HCT116 (cell line): ENCODE data around the gene TMEM132D. TPM values are rescaled to one million over a fixed set of nuclear protein-coding genes. Genes with fewer than 3 reads are reported as not detected.

ENCODE experiments used
- ATAC-seq: fragments of 200-7000 bp; cut with Tn5 transposase; 2 replicates; pipeline ENCODE4 v1.9.1; 2020; ENCODE audit warnings: mild to moderate bottlenecking, moderate library complexity
- BruUV-seq: library from RNA; stranded (reverse); fragments of 400-500 nt; replicated peaks from 2 replicates; lab custom pipeline; 2021; lab: Mats Ljungman, UMichigan
- CTCF ChIA-PET: fragments of 300-600 bp; sonication (Branson Sonifier 250); formaldehyde crosslinking; loops from one replicate; lab custom pipeline; 2021; ENCODE audit warnings: antibody characterized with exemption; lab: Charles Lee
- POLR2A ChIA-PET: fragments of 300-600, 350-600 bp; sonication (Branson Sonifier 250); formaldehyde crosslinking; loops from one replicate; lab custom pipeline; 2021; ENCODE audit warnings: antibody characterized with exemption; lab: Charles Lee
- RAD21 ChIA-PET, 2 experiments: fragments of 300-600 bp; sonication (Branson Sonifier 250); formaldehyde crosslinking; loops; one replicate each; lab custom pipeline; 2023; ENCODE audit warnings: low total read pairs in 2 of 2; ENCODE audit not compliant: uncharacterized antibody in 2 of 2, unreplicated experiment in 2 of 2, low non-redundant PET in 1 of 2; lab: Charles Lee
- DNase-seq: peaks from one replicate; pipeline ENCODE4 v3.0.0-alpha.2; 2010; ENCODE audit warnings: low read depth, low spot score
- H2AFZ ChIP-seq: fragments of 200-600 bp; shearing (Covaris generic), sonication (generic); 2 replicates; pipeline ENCODE4 v1.6.1; 2017; ENCODE audit warnings: low read depth, mixed run types, mixed read lengths, antibody characterized with exemption, low read length; ENCODE audit not compliant: poor library complexity, severe bottlenecking
- H3K27ac ChIP-seq: 2 replicates; pipeline ENCODE4 v1.5.1; 2012; ENCODE audit warnings: low read depth, low read length
- H3K27me3 ChIP-seq: fragments of 200-600 bp; sonication (generic); 2 replicates; pipeline ENCODE4 v1.6.1; 2016; ENCODE audit warnings: mixed run types, low read length, mixed read lengths; ENCODE audit not compliant: insufficient read depth
- H3K36me3 ChIP-seq, 2 experiments: fragments of 200-500 bp in 1 of 2; fragments of 200-600 bp in 1 of 2; sonication (Bioruptor generic) in 1 of 2; sonication (generic) in 1 of 2; 2 replicates each; pipeline versions ENCODE4 v1.5.1 to v1.6.1; 2014 to 2016; ENCODE audit warnings: low read length in 2 of 2, inconsistent platforms in 1 of 2, mixed read lengths in 1 of 2, mixed run types in 1 of 2; ENCODE audit not compliant: insufficient read depth in 2 of 2, control insufficient read depth in 1 of 2
- H3K4me1 ChIP-seq, 2 experiments: fragments of 200-600 bp in 1 of 2; sonication (generic) in 1 of 2; 2 replicates each; pipeline versions ENCODE4 v1.5.1 to v1.6.1; 2012 to 2017; ENCODE audit warnings: low read length in 2 of 2, inconsistent platforms in 1 of 2, mild to moderate bottlenecking in 1 of 2, mixed read lengths in 1 of 2, mixed run types in 1 of 2, moderate library complexity in 1 of 2; ENCODE audit not compliant: insufficient read depth in 2 of 2, control insufficient read depth in 1 of 2
- H3K4me2 ChIP-seq: fragments of 200-600 bp; sonication (generic); 2 replicates; pipeline ENCODE4 v1.6.1; 2017; ENCODE audit warnings: mixed run types, low read length, mixed read lengths
- H3K4me3 ChIP-seq, 2 experiments: fragments of 200-600 bp in 1 of 2; sonication (generic) in 1 of 2; replicated peaks in 1 of 2; 2 replicates each; pipeline ENCODE4 v1.5.1; 2011 to 2016; ENCODE audit warnings: low read length in 2 of 2, control low read depth in 1 of 2, low read depth in 1 of 2, mild to moderate bottlenecking in 1 of 2, mixed read lengths in 1 of 2, mixed run types in 1 of 2
- H3K79me2 ChIP-seq: fragments of 200-600 bp; sonication (generic); 2 replicates; pipeline ENCODE4 v1.6.1; 2017; ENCODE audit warnings: mild to moderate bottlenecking, mixed run types, low read length, moderate library complexity, mixed read lengths; ENCODE audit not compliant: insufficient read depth
- H3K9ac ChIP-seq: fragments of 200-600 bp; sonication (generic); 2 replicates; pipeline ENCODE4 v1.6.1; 2016; ENCODE audit warnings: low read length, mixed read lengths
- H3K9me2 ChIP-seq: fragments of 200-600 bp; sonication (generic), shearing (Covaris generic); 2 replicates; pipeline ENCODE4 v1.6.1; 2017; ENCODE audit warnings: mixed run types, mild to moderate bottlenecking, moderate library complexity; ENCODE audit not compliant: insufficient read depth
- H3K9me3 ChIP-seq, 2 experiments: fragments of 200-500 bp in 1 of 2; fragments of 200-600 bp in 1 of 2; sonication (Bioruptor generic) in 1 of 2; sonication (generic) in 1 of 2; 2 replicates each; pipeline ENCODE4 v1.6.1; 2014 to 2017; ENCODE audit warnings: low read length in 2 of 2, mixed read lengths in 2 of 2, inconsistent platforms in 1 of 2, low read depth in 1 of 2, mild to moderate bottlenecking in 1 of 2, mixed run types in 1 of 2, moderate library complexity in 1 of 2; ENCODE audit not compliant: control insufficient read depth in 1 of 2, insufficient read depth in 1 of 2
- H4K20me1 ChIP-seq: fragments of 200-600 bp; sonication (generic), shearing (Covaris generic); 2 replicates; pipeline ENCODE4 v1.6.1; 2017; ENCODE audit warnings: mixed run types, mild to moderate bottlenecking, moderate library complexity; ENCODE audit not compliant: insufficient read depth
- ELF1 ChIP-seq: IDR thresholded peaks from 2 replicates; pipeline ENCODE4 v1.6.1; 2012; ENCODE audit warnings: low read depth, borderline replicate concordance
- EZH2 ChIP-seq: fragments of 200-600 bp; sonication (generic); IDR thresholded peaks from 2 replicates; pipeline ENCODE4 v1.6.1; 2017; ENCODE audit warnings: antibody characterized with exemption, mixed run types
- FOSL1 ChIP-seq: IDR thresholded peaks from 2 replicates; pipeline ENCODE4 v1.6.1; 2012; ENCODE audit warnings: low read depth
- SRF ChIP-seq: IDR thresholded peaks from 2 replicates; pipeline ENCODE4 v1.6.1; 2012; ENCODE audit warnings: low read depth
- TCF7L2 ChIP-seq: IDR thresholded peaks from 2 replicates; pipeline ENCODE4 v1.7.0; 2011; ENCODE audit warnings: borderline replicate concordance, inconsistent platforms; ENCODE audit not compliant: insufficient read depth, insufficient read length; ENCODE audit errors: extremely low read depth
- intact Hi-C: fragments of 100-400 bp; cut with micrococcal nuclease; formaldehyde crosslinking; loops from 2 replicates; pipeline ENCODE4 v1.10.0; 2022
- total RNA-seq: library from RNA; stranded (reverse); gene quantifications from one replicate; pipeline ENCODE4 v1.2.1, GENCODE V29; 2021; ENCODE audit not compliant: unreplicated experiment
- TF ChIP-seq, protein P1 (sequence below): IDR thresholded peaks from 2 replicates; pipeline ENCODE4 v1.6.1; 2012
- TF ChIP-seq, protein P2 (sequence below): IDR thresholded peaks from 2 replicates; pipeline ENCODE4 v1.6.1; 2012; ENCODE audit warnings: low read depth

TMEM132D gene
- total RNA-seq, 1 experiment from 2014 or later: not detected

DNA sequence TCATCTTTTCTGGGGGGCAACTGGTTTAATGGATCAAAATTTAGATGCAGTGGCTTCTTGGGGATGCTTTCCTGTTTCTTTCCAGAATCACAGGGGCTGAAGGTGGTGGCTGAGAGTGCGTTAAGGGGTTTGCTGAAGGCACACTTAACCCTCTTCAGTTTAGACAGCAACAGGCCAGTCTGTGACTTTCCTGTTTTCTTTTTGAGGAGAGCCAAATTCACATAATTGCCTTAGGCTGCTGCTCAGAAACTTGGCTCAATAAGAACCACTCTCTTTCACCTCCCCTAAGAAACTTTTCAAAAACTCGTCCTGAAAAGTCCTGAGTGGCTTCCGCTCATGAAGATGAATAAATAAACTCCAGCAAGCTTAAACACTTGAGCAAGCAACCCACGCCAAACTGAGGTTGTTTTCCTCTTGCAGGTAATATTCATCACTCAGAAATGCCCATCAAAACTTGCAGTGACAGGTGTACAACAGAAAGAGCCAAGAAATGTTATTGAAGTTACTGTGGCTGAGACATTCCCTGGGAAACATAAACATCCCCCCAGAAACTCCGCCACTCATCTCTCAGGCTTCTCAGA lies 510.4 kb downstream of the TMEM132D start:
- intact Hi-C loops: no loop called here
- TF ChIP-seq, protein P1, sequence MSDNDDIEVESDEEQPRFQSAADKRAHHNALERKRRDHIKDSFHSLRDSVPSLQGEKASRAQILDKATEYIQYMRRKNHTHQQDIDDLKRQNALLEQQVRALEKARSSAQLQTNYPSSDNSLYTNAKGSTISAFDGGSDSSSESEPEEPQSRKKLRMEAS: no peak
- TF ChIP-seq EZH2: no peak
- no peak overlapping the region for H3K27ac ChIP-seq
- ATAC-seq (no peak), DNase-seq (no peak)
- no TSS peak for BruUV-seq
- H4K20me1 ChIP-seq: no peaks in the 10 kb centered on the region
- POLR2A ChIA-PET: no interaction called here
- H3K4me3 ChIP-seq: no peak overlapping the region
- no peaks in the 10 kb centered on the region for H3K9me2 ChIP-seq
- CTCF ChIA-PET: no interaction called here
- H3K4me1 ChIP-seq: no peaks in the 10 kb centered on the region
- RAD21 ChIA-PET: no interaction called here
- H3K36me3 ChIP-seq: no peaks in the 10 kb centered on the region
- no peaks in the 10 kb centered on the region for H3K79me2 ChIP-seq
- H3K9me3 ChIP-seq: peaks cover 13 to 25% of the 10 kb centered on the region in 2 experiments; a peak in 2 of 4 replicates
- no peaks in the 10 kb centered on the region for H3K27me3 ChIP-seq
- no peak overlapping the region for H3K9ac ChIP-seq
- H3K4me2 ChIP-seq: no peak overlapping the region
- no peak overlapping the region for H2AFZ ChIP-seq

DNA sequence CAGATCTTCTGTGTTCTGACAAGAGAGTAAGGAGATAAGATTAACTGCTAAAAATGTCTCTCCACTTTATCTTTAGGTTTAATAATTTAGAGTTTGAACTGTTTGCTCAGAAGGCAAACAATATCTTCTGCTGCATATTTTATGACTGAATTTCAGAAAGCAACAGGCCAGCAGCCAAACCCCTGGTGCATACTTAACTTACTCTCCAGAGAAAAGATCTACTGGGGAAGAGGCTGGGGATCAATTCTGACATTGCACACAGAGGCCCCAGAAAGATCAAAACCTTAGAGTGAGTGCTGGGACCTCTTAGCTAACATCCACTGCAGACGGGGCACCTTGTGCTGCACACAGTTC lies 518.2 kb downstream of the TMEM132D start:
- CTCF ChIA-PET: no interaction called here
- no peaks in the 10 kb centered on the region for H3K36me3 ChIP-seq
- H2AFZ ChIP-seq: no peak overlapping the region
- intact Hi-C loops: no loop called here
- no peak overlapping the region for H3K4me2 ChIP-seq
- no peaks in the 10 kb centered on the region for H3K9me2 ChIP-seq
- POLR2A ChIA-PET: no interaction called here
- TF ChIP-seq ELF1 (no peak), SRF (no peak), TCF7L2 (no peak), FOSL1 (no peak)
- TF ChIP-seq, protein P2, sequence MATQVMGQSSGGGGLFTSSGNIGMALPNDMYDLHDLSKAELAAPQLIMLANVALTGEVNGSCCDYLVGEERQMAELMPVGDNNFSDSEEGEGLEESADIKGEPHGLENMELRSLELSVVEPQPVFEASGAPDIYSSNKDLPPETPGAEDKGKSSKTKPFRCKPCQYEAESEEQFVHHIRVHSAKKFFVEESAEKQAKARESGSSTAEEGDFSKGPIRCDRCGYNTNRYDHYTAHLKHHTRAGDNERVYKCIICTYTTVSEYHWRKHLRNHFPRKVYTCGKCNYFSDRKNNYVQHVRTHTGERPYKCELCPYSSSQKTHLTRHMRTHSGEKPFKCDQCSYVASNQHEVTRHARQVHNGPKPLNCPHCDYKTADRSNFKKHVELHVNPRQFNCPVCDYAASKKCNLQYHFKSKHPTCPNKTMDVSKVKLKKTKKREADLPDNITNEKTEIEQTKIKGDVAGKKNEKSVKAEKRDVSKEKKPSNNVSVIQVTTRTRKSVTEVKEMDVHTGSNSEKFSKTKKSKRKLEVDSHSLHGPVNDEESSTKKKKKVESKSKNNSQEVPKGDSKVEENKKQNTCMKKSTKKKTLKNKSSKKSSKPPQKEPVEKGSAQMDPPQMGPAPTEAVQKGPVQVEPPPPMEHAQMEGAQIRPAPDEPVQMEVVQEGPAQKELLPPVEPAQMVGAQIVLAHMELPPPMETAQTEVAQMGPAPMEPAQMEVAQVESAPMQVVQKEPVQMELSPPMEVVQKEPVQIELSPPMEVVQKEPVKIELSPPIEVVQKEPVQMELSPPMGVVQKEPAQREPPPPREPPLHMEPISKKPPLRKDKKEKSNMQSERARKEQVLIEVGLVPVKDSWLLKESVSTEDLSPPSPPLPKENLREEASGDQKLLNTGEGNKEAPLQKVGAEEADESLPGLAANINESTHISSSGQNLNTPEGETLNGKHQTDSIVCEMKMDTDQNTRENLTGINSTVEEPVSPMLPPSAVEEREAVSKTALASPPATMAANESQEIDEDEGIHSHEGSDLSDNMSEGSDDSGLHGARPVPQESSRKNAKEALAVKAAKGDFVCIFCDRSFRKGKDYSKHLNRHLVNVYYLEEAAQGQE: no peak
- ATAC-seq (no peak), DNase-seq (no peak)
- no peaks in the 10 kb centered on the region for H4K20me1 ChIP-seq
- peaks cover 36 to 41% of the 10 kb centered on the region in 2 experiments; a peak in 3 of 4 replicates for H3K9me3 ChIP-seq
- no peaks in the 10 kb centered on the region for H3K79me2 ChIP-seq
- H3K27ac ChIP-seq: no peak overlapping the region
- BruUV-seq: no TSS peak
- H3K27me3 ChIP-seq: no peaks in the 10 kb centered on the region
- no peaks in the 10 kb centered on the region for H3K4me1 ChIP-seq
- H3K9ac ChIP-seq: no peak overlapping the region
- RAD21 ChIA-PET: no interaction called here
- no peak overlapping the region for H3K4me3 ChIP-seq
